CD4-positive, alpha-beta memory T cell (primary cell): Measurements from ENCODE around the gene IL34. TPM values are rescaled to one million over a fixed set of nuclear protein-coding genes. Genes with fewer than 3 reads are reported as not detected.
A peak's percentile ranks its signal among the peaks of the same experiment; 100 is the strongest.

Experiments
- CTCF ChIA-PET: fragments of 350-600 bp; sonication (Branson Sonifier 250); formaldehyde crosslinking; loops from one replicate; lab custom pipeline; 2021; ENCODE audit warnings: inconsistent platforms; ENCODE audit not compliant: partially characterized antibody; lab: Charles Lee
- POLR2A ChIA-PET: fragments of 350-600 bp; sonication (Branson Sonifier 250); formaldehyde crosslinking; loops from one replicate; lab custom pipeline; 2021; ENCODE audit not compliant: partially characterized antibody; lab: Charles Lee
- DNase-seq, 5 donors: peaks; one replicate each; pipeline versions ENCODE4 v3.0.0 to v3.0.0-alpha.2; 2020 to 2022; ENCODE audit warnings: mixed read lengths in 1 of 5
- H3K27ac ChIP-seq: one replicate; pipeline ENCODE4 v1.7.0; 2013; ENCODE audit warnings: low read depth, low read length
- H3K27me3 ChIP-seq: 2 replicates; pipeline ENCODE4 v1.7.0; 2013; ENCODE audit warnings: mild to moderate bottlenecking, low read length, moderate library complexity; ENCODE audit not compliant: insufficient read depth
- H3K36me3 ChIP-seq: 2 replicates; pipeline ENCODE4 v1.7.0; 2013; ENCODE audit warnings: mild to moderate bottlenecking, low read length, moderate library complexity; ENCODE audit not compliant: insufficient read depth
- H3K4me1 ChIP-seq: 2 replicates; pipeline ENCODE4 v1.7.0; 2013; ENCODE audit warnings: mild to moderate bottlenecking, low read length, moderate library complexity; ENCODE audit not compliant: insufficient read depth
- H3K4me3 ChIP-seq, 2 donors: one replicate each; pipeline ENCODE4 v1.7.0; 2013; ENCODE audit warnings: low read length in 2 of 2, mild to moderate bottlenecking in 1 of 2
- H3K9me3 ChIP-seq, 2 donors: one replicate each; pipeline ENCODE4 v1.7.0; 2013; ENCODE audit warnings: low read length in 2 of 2, control low read depth in 1 of 2; ENCODE audit not compliant: control insufficient read depth in 1 of 2
- H3K27ac Mint-ChIP-seq, 7 donors: one replicate each; pipeline ENCODE4 v1.8.0; 2020 to 2021; ENCODE audit warnings: mixed read lengths in 7 of 7, mild to moderate bottlenecking in 6 of 7, inconsistent platforms in 3 of 7, moderate library complexity in 3 of 7
- H3K27me3 Mint-ChIP-seq, 2 donors: one replicate each; pipeline ENCODE4 v1.8.0; 2020 to 2021; ENCODE audit warnings: mixed read lengths in 2 of 2
- H3K36me3 Mint-ChIP-seq, 2 donors: one replicate each; pipeline ENCODE4 v1.8.0; 2020 to 2021; ENCODE audit warnings: mixed read lengths in 2 of 2, inconsistent platforms in 1 of 2, mild to moderate bottlenecking in 1 of 2
- H3K4me1 Mint-ChIP-seq, 4 donors: one replicate each; pipeline ENCODE4 v1.8.0; 2020 to 2021; ENCODE audit warnings: mixed read lengths in 4 of 4, mild to moderate bottlenecking in 1 of 4
- H3K4me3 Mint-ChIP-seq, 8 donors: one replicate each; pipeline ENCODE4 v1.8.0; 2020 to 2021; ENCODE audit warnings: mixed read lengths in 8 of 8, mild to moderate bottlenecking in 7 of 8, moderate library complexity in 6 of 8, inconsistent platforms in 3 of 8
- H3K9me3 Mint-ChIP-seq, 8 donors: one replicate each; pipeline ENCODE4 v1.8.0; 2020 to 2021; ENCODE audit warnings: mixed read lengths in 8 of 8, mild to moderate bottlenecking in 5 of 8, inconsistent platforms in 3 of 8, moderate library complexity in 1 of 8
- intact Hi-C: fragments of 100-400 bp; cut with micrococcal nuclease; formaldehyde crosslinking; loops from one replicate; pipeline ENCODE4 v1.15.1; 2023
- polyA plus RNA-seq, 2 donors: library from polyadenylated mRNA; unstranded; fragments of 300-500 nt; fragmentation: Illumina TruSeq; gene quantifications; one replicate each; pipeline ENCODE4 v1.2.3, GENCODE V29; 2021
- total RNA-seq, 2 experiments: library from RNA; stranded (reverse); gene quantifications; one replicate each; pipeline ENCODE4 v1.2.3, GENCODE V29; 2021

Gene IL34
- total and polyA plus RNA-seq, 4 experiments from 2014 or later: not detected

DNA sequence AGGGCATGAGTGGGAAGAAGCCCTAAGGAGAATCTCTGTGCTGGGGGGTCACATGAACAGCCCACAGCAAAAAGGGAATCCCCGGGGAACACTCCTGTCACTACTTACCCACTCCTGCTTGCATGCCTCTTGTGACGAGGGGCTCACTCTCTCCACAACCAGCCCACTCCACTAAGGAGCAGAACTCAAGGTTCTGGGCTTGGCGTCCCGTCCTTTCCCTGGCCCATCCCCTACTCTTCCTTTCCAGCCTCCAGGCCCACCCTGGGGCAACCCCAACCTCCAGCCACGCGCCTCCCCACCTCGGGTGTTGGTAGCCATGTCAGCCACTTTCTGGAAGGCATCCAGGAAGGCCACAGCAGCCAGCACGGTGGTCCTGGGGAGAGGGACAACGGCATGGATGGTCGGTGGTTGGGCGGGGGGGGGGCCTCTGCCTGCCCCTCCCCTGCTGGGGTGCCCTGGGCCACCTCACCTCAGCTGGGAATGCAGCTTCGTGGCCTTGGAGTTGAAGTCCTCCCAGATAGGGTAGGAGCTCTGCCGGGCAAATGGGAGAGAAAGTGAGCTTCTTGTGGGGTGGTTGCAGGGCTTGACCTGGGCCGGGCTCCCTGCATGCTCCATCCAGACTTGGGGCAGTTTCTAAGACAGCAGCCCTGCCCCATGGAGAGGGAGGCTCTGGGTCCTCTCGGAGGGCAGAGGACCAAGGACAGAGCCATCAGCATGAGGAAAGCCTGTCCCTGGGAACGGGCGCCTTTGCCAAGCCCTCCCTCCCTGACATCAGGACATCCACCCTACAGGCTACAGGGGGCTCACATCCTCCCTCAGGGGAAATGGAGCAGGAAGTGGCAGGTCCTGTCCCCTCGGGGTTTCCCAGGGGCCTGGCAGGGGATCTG lies 34.4 kb downstream of the IL34 start:
- POLR2A ChIA-PET: no interaction called here
- H3K4me1 ChIP-seq: peaks cover 7% of the 10 kb centered on the region

DNA sequence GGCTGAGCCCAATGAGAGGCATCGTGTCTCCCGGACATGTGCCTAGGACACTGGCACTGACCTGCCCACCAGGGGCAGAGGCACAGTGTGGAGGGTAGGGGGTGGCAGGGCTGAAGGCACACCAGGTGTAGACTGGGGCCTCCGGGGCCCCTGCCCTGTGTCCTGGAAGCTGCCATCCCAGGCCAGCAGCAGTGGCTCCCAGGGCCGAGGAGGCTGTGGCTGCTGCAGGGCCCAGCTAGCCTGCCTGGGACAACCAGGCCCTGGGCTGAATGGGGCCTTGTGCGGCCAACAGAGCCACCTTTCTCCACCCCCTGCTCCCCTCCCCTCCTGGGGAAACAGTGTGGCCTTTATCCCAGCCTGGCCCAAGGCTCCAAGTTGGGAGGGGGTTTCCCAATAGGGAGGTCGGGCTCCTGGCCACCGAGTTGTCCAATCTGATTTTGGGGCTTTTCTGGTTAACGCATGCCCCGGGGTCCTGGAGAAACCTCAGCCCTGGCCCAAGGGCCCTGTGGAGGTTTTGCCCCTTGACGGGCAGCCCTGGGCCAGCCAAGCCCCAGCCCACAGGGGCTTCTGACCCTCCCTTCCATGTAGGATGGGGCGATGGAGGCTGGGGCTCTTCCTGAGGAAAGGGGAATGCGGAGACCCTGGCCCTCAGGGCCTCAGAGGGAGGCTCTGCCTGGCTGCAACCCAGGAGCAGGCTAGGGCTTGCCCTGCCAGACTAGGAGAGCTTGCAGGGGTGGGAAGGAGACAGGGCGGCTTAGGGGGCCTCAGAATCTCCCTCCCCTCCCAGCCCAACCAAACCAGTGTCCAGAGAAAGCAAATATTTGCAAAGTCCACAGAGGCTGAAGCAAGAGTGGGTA lies 35.3 kb downstream of the IL34 start:
- peaks cover 7% of the 10 kb centered on the region for H3K4me1 ChIP-seq
- CTCF ChIA-PET: no interaction called here
- H3K4me3 Mint-ChIP-seq: no peak overlapping the region
- peaks cover 0 to 2% (median 0%) of the 10 kb centered on the region in 8 donors for H3K9me3 Mint-ChIP-seq
- no peaks in the 10 kb centered on the region for H3K36me3 Mint-ChIP-seq
- no peak overlapping the region for H3K27ac Mint-ChIP-seq
- peaks cover 9 to 16% of the 10 kb centered on the region in 2 donors for H3K27me3 Mint-ChIP-seq
- H3K9me3 ChIP-seq: no peaks in the 10 kb centered on the region
- no peak overlapping the region for H3K27ac ChIP-seq
- peak in 1 of 5 donors; percentile 9 for DNase-seq
- H3K36me3 ChIP-seq: no peaks in the 10 kb centered on the region
- peaks cover 5% of the 10 kb centered on the region for H3K27me3 ChIP-seq
- POLR2A ChIA-PET: no interaction called here
- intact Hi-C loops: loop anchor here (2.0 kb wide), 1 partner anchor 89 kb away; no protein-coding TSS in a partner anchor
- peaks cover 0 to 4% (median 3%) of the 10 kb centered on the region in 4 donors for H3K4me1 Mint-ChIP-seq
- no peak overlapping the region for H3K4me3 ChIP-seq

More for the DNA sequence above, 34.4 kb downstream of the IL34 start:
- H3K27me3 Mint-ChIP-seq: peaks cover 8 to 12% of the 10 kb centered on the region in 2 donors
- CTCF ChIA-PET: interaction anchor here (2.1 kb wide), 1 partner anchor 90 kb away, joined by 11 read pairs; no protein-coding TSS in a partner anchor
- H3K36me3 Mint-ChIP-seq: no peaks in the 10 kb centered on the region
- Histone ChIP-seq H3K9me3 (no peaks in the 10 kb centered on the region), H3K4me3 (no peak overlapping the region), H3K27me3 (peaks cover 5% of the 10 kb centered on the region), H3K27ac (no peak overlapping the region), H3K36me3 (no peaks in the 10 kb centered on the region)
- intact Hi-C loops: loop anchor here (2.0 kb wide), 1 partner anchor 90 kb away; no protein-coding TSS in a partner anchor
- H3K9me3 Mint-ChIP-seq: peaks cover 0 to 2% (median 0%) of the 10 kb centered on the region in 8 donors
- peak overlapping the region in 1 of 7 donors; percentile 61 for H3K27ac Mint-ChIP-seq
- H3K4me1 Mint-ChIP-seq: peaks cover 0 to 1% (median under 1%) of the 10 kb centered on the region in 4 donors
- no peak overlapping the region for H3K4me3 Mint-ChIP-seq
- DNase-seq: no peak

DNA sequence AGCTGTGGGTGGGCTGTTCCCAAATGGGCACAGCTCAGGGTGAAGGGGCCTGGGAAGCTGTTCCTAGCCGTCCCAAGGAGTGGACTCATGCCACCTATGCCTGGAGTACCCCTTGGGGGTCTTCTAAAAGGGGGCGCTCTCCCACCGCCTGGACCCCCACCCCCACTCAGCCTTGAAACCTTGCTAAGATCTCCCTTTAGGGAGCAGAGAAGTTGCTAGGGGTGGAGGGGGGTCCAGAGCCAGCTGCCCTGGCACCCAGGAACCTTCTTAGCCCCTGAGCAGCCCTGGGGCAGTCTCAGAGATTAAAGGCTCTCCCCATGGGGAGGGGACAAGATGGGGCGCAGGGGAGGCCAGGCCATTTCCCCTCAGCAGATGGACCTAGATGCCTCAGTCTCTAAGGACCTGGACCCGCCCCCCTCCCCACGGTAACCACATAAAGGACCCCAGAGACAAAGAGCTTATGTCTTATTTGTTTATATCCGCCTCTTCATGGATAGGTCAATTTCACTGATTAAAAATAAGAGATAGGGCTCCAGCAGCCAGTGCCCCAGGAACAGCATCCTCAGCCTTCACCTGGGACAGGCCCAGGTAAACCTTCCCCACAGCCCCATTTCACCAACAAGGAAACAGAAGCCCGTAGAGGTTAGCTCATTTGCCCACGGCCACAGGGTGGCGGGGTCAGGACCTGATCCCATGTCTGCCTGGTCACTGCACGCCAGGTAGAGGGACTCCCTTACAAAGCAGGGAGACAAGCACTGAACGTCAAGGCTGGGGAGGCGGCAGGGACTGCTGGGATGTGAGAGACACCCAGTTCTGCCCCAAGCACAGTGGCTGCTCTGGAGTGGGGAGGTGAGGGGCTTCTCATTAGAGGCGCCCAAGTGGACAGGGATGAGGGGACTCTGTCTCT lies 36.1 kb downstream of the IL34 start:
- H3K27me3 Mint-ChIP-seq: peaks cover 12 to 16% of the 10 kb centered on the region in 2 donors
- peaks cover 0 to 2% (median 0%) of the 10 kb centered on the region in 8 donors for H3K9me3 Mint-ChIP-seq
- DNase-seq: no peak
- CTCF ChIA-PET: no interaction called here
- Histone ChIP-seq H3K27ac (no peak overlapping the region), H3K36me3 (no peaks in the 10 kb centered on the region), H3K4me1 (peaks cover 7% of the 10 kb centered on the region), H3K27me3 (peaks cover 5% of the 10 kb centered on the region), H3K9me3 (no peaks in the 10 kb centered on the region), H3K4me3 (no peak overlapping the region)
- intact Hi-C loops: no loop called here
- H3K4me3 Mint-ChIP-seq: peak overlapping the region in 2 of 8 donors; percentile 15 to 49
- peaks cover 0 to 8% (median 4%) of the 10 kb centered on the region in 4 donors for H3K4me1 Mint-ChIP-seq
- POLR2A ChIA-PET: no interaction called here
- H3K27ac Mint-ChIP-seq: no peak overlapping the region
- H3K36me3 Mint-ChIP-seq: no peaks in the 10 kb centered on the region

DNA sequence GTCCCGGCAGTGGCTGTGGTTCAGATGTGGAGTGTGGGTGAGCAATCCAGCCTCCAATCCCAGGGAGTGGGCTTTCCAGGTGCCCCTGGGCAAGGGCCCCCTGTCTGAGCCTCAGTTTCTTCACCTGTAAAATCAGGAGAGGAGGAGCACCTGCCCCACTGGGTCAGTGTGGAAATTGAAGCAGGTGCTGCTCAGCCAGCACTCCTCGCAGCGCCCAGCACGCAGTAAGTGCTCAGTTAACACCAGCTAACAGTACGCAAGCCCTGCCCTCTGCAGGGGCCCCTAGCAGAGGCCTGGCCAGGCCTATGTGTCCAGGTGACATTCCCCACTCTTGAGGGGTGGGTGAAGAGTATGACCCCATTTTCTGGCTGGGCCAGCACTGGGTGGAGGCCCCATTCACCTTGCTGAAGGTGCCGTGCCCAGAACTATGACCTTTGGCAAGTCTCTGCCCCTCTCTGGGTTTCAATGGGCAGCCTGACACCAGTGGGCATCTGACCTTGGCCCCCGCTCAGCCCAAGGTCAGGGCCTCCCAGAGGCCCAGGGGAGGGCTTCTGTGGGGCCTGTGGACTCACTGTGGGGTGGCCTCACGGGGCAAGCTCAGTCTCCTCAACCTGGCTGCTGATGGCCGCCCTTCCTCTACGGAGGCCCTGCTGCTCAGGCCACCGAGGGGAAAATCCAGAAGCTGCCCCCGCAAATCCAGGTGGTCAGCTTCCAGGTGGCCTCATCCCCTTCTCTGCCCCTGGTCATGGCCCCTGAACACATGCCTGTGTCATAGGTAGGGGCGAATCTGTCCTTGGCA lies 37.0 kb downstream of the IL34 start:
- H3K27me3 Mint-ChIP-seq: peaks cover 13 to 16% of the 10 kb centered on the region in 2 donors
- CTCF ChIA-PET: no interaction called here
- Histone ChIP-seq H3K27me3 (peaks cover 5% of the 10 kb centered on the region), H3K4me1 (peaks cover 7% of the 10 kb centered on the region), H3K36me3 (no peaks in the 10 kb centered on the region), H3K4me3 (no peak overlapping the region), H3K9me3 (no peaks in the 10 kb centered on the region), H3K27ac (no peak overlapping the region)
- H3K4me3 Mint-ChIP-seq: peak overlapping the region in 1 of 8 donors; percentile 49
- H3K27ac Mint-ChIP-seq: no peak overlapping the region
- intact Hi-C loops: no loop called here
- peak in 1 of 5 donors; percentile 10 for DNase-seq
- H3K4me1 Mint-ChIP-seq: peaks cover 0 to 8% (median 4%) of the 10 kb centered on the region in 4 donors
- POLR2A ChIA-PET: no interaction called here
- H3K9me3 Mint-ChIP-seq: peaks cover 0 to 2% (median 0%) of the 10 kb centered on the region in 8 donors
- H3K36me3 Mint-ChIP-seq: no peaks in the 10 kb centered on the region

DNA sequence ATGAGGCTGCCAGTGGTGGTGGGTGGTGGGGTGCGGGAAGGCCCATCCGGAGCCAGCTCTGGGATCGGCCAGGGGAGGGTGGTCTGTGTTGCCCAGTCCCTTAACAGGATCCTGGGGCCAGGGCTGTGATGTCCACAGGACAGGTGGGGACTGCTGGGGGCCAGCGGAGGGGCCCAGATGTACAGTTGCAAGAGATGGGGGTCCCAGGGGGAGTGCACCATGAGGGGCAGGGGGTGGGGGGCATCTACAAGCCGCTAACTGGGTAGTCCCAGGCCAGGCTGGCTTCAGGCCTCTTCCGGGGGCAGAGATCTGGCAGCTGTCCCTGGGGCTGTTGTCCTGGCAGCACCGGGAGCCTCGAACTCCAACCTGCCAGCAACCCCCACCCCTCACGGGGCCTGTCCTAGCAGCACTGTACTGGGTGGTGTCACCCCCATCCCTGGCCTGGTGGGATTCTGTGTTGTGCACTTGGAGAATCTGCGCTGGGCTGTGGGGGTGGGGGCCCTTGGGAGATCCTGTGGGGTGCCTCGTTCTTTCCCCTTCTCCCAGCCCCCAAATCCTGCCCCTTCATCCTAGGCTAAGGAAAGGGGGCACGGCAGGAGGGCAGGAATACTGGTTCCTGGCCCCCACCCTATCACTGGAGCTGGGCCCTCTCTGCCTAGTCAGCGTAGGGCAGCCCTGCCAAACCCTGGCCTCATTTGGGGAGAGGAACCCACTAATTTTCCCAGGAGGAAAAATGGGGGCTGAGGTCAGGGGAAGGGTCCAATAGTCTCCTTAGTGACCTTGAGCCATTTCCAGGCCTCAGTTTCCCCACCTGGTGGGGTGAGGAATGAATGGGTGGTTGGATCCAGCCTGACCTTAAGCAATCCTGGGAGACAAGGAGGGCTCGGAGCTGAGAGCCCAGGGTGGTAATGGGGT lies 38.0 kb downstream of the IL34 start:
- Mint-ChIP-seq H3K36me3 (no peaks in the 10 kb centered on the region), H3K4me3 (peak overlapping the region in 4 of 8 donors; percentile 6 to 45 (median 24)), H3K4me1 (peaks cover 0 to 8% (median 3%) of the 10 kb centered on the region in 4 donors), H3K27ac (no peak overlapping the region), H3K9me3 (peaks cover 0 to 2% (median 0%) of the 10 kb centered on the region in 8 donors), H3K27me3 (peaks cover 13 to 16% of the 10 kb centered on the region in 2 donors)
- POLR2A ChIA-PET: no interaction called here
- peaks cover 5% of the 10 kb centered on the region for H3K27me3 ChIP-seq
- no peak overlapping the region for H3K4me3 ChIP-seq
- intact Hi-C loops: loop anchor here (5.0 kb wide), 1 partner anchor 53 kb away; no protein-coding TSS in a partner anchor
- H3K36me3 ChIP-seq: no peaks in the 10 kb centered on the region
- no peak overlapping the region for H3K27ac ChIP-seq
- no peak for DNase-seq
- H3K4me1 ChIP-seq: peaks cover 7% of the 10 kb centered on the region
- CTCF ChIA-PET: no interaction called here
- H3K9me3 ChIP-seq: no peaks in the 10 kb centered on the region
